MM.1S (cell line): ENCODE measurements around the gene TMEM30B.

ENCODE experiments used
- EZH2 ChIP-seq: fragments of 300-600 bp; sonication (generic); optimal IDR thresholded peaks from 2 replicates; pipeline ENCODE3; 2017; ENCODE audit warnings: low read depth, mild to moderate bottlenecking, antibody characterized with exemption, low read length, mixed read lengths
- EZH2phosphoT487 ChIP-seq: fragments of 300-600 bp; sonication (generic); IDR thresholded peaks from 2 replicates; pipeline ENCODE4 v1.6.1; 2018; ENCODE audit warnings: antibody characterized with exemption, low read length
- TF ChIP-seq, protein P1 (sequence below): fragments of 300-600 bp; sonication (generic); IDR thresholded peaks from 2 replicates; pipeline ENCODE4 v1.5.1; 2016; ENCODE audit warnings: antibody characterized with exemption, low read length, mixed read lengths

DNA sequence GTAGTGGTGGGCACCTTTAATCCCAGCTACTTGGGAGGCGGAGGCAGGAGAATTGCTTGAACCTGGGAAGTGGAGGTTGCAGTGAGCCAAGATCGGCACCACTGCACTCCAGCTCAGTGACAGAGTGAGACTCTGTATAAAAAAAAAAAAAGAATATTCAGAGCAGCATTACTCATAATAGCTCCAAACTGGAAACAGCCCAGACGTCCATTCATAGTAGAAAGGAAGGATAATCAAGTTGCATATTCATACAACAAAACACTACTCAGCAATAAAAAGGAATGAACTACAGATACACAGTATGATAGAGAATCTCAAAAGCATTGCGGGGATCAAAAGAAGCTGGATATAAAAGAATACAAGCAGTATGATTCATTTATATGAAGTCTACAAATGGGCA, 19.1 kb downstream of the TMEM30B start:
- TF ChIP-seq, protein P1, sequence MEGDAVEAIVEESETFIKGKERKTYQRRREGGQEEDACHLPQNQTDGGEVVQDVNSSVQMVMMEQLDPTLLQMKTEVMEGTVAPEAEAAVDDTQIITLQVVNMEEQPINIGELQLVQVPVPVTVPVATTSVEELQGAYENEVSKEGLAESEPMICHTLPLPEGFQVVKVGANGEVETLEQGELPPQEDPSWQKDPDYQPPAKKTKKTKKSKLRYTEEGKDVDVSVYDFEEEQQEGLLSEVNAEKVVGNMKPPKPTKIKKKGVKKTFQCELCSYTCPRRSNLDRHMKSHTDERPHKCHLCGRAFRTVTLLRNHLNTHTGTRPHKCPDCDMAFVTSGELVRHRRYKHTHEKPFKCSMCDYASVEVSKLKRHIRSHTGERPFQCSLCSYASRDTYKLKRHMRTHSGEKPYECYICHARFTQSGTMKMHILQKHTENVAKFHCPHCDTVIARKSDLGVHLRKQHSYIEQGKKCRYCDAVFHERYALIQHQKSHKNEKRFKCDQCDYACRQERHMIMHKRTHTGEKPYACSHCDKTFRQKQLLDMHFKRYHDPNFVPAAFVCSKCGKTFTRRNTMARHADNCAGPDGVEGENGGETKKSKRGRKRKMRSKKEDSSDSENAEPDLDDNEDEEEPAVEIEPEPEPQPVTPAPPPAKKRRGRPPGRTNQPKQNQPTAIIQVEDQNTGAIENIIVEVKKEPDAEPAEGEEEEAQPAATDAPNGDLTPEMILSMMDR, result no peak
- TF ChIP-seq EZH2, result no peak
- no peak for TF ChIP-seq EZH2phosphoT487
